ENCODE data around the gene HOXD10.

DNA sequence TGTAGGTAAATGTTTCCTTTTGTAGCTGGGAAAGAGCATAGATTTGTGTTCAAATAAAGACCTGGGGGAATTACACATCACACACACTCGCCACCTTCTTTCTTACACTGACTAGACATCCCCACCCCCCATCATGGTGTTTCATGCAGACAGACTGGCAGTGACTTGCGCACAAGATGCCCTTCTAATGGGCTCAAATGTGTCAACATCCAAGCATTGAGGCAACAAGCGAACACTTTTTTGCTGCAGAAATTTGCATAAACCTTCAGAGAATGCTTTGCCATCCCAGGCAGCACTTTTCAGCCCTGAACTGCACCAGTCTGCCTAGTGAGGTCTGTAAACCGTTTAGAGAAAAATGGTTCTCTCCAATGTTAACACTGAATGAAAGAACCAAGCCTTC is 17.5 kb downstream of the HOXD10 start:
- TF ChIP-seq, protein P1, sequence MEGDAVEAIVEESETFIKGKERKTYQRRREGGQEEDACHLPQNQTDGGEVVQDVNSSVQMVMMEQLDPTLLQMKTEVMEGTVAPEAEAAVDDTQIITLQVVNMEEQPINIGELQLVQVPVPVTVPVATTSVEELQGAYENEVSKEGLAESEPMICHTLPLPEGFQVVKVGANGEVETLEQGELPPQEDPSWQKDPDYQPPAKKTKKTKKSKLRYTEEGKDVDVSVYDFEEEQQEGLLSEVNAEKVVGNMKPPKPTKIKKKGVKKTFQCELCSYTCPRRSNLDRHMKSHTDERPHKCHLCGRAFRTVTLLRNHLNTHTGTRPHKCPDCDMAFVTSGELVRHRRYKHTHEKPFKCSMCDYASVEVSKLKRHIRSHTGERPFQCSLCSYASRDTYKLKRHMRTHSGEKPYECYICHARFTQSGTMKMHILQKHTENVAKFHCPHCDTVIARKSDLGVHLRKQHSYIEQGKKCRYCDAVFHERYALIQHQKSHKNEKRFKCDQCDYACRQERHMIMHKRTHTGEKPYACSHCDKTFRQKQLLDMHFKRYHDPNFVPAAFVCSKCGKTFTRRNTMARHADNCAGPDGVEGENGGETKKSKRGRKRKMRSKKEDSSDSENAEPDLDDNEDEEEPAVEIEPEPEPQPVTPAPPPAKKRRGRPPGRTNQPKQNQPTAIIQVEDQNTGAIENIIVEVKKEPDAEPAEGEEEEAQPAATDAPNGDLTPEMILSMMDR (IDR thresholded peaks at IDR 0.05; ENCODE audit: low read depth, low read length), result no peak
- TF ChIP-seq EZH2phosphoT487 (IDR thresholded peaks at IDR 0.05; ENCODE audit: low read depth), result no peak

Measured in OCI-LY3 (cell line).